Mesenchymal stem cell (in vitro differentiated cells and primary cell): ENCODE data around the gene SCAF11.

Source experiments
- DNase-seq: peaks from one replicate; pipeline ENCODE4 v3.0.0-alpha.2; 2013
- H2AFZ ChIP-seq: one replicate; pipeline ENCODE4 v1.6.1; 2013; ENCODE audit warnings: low read depth, mild to moderate bottlenecking, control low read depth, inconsistent platforms, low read length, moderate library complexity
- H2AK5ac ChIP-seq: 2 replicates; pipeline ENCODE4 v1.6.1; 2013; ENCODE audit warnings: low read length, moderate library complexity, mild to moderate bottlenecking, inconsistent platforms; ENCODE audit not compliant: severe bottlenecking
- H2BK120ac ChIP-seq: one replicate; pipeline ENCODE4 v1.6.1; 2013; ENCODE audit warnings: low read depth, mild to moderate bottlenecking, inconsistent platforms, low read length, moderate library complexity
- H2BK12ac ChIP-seq, 2 experiments: one replicate each; pipeline ENCODE4 v1.6.1; 2013; ENCODE audit warnings: inconsistent platforms in 2 of 2, low read length in 2 of 2, mild to moderate bottlenecking in 2 of 2, moderate library complexity in 2 of 2, control low read depth in 1 of 2
- H2BK15ac ChIP-seq: one replicate; pipeline ENCODE4 v1.6.1; 2013; ENCODE audit warnings: mild to moderate bottlenecking, low read depth, inconsistent platforms; ENCODE audit not compliant: poor library complexity, severe bottlenecking
- H2BK5ac ChIP-seq: 2 replicates; pipeline ENCODE4 v1.6.1; 2013; ENCODE audit warnings: low read depth, mild to moderate bottlenecking, low read length, control low read depth, inconsistent platforms; ENCODE audit not compliant: poor library complexity, severe bottlenecking
- H3K14ac ChIP-seq, 2 experiments: one replicate each; pipeline ENCODE4 v1.6.1; 2013; ENCODE audit warnings: inconsistent platforms in 2 of 2, low read length in 2 of 2, control low read depth in 1 of 2, mild to moderate bottlenecking in 1 of 2, moderate library complexity in 1 of 2
- H3K18ac ChIP-seq, 2 experiments: one replicate each; pipeline ENCODE4 v1.6.1; 2013; ENCODE audit warnings: inconsistent platforms in 2 of 2, low read length in 2 of 2, control low read depth in 1 of 2, low read depth in 1 of 2, mild to moderate bottlenecking in 1 of 2
- H3K23ac ChIP-seq, 2 experiments: one replicate each; pipeline ENCODE4 v1.6.1; 2013; ENCODE audit warnings: inconsistent platforms in 2 of 2, low read length in 2 of 2, mild to moderate bottlenecking in 2 of 2, moderate library complexity in 2 of 2, control low read depth in 1 of 2
- H3K27ac ChIP-seq: 2 replicates; pipeline ENCODE4 v1.5.1; 2013; ENCODE audit warnings: mild to moderate bottlenecking, moderate library complexity, low read length, control low read depth, inconsistent platforms; ENCODE audit not compliant: poor library complexity, severe bottlenecking
- H3K27me3 ChIP-seq, 2 experiments: 2 replicates each; pipeline versions ENCODE4 v1.6.1 to v1.7.0; 2013; ENCODE audit warnings: low read length in 2 of 2, mild to moderate bottlenecking in 2 of 2, moderate library complexity in 2 of 2, control low read depth in 1 of 2, inconsistent platforms in 1 of 2; ENCODE audit not compliant: control insufficient read depth in 1 of 2, insufficient read depth in 1 of 2
- H3K36me3 ChIP-seq, 2 experiments: 2 replicates each; pipeline versions ENCODE4 v1.6.1 to v1.7.0; 2013; ENCODE audit warnings: low read length in 2 of 2, control low read depth in 1 of 2, inconsistent platforms in 1 of 2, low read depth in 1 of 2, mild to moderate bottlenecking in 1 of 2; ENCODE audit not compliant: insufficient read depth in 2 of 2, control insufficient read depth in 1 of 2
- H3K4ac ChIP-seq, 2 experiments: one replicate each; pipeline ENCODE4 v1.6.1; 2013; ENCODE audit warnings: inconsistent platforms in 2 of 2, low read length in 2 of 2, mild to moderate bottlenecking in 2 of 2, moderate library complexity in 2 of 2, control low read depth in 1 of 2, low read depth in 1 of 2
- H3K4me1 ChIP-seq: 2 replicates; pipeline ENCODE4 v1.6.1; 2013; ENCODE audit warnings: low read depth, low read length, control low read depth; ENCODE audit not compliant: control insufficient read depth, insufficient read depth
- H3K4me2 ChIP-seq: 2 replicates; pipeline ENCODE4 v1.6.1; 2013; ENCODE audit warnings: low read length, mild to moderate bottlenecking, inconsistent platforms; ENCODE audit not compliant: poor library complexity, severe bottlenecking
- H3K4me3 ChIP-seq, 2 experiments: 2 replicates each; pipeline versions ENCODE4 v1.5.1 to v1.7.0; 2013; ENCODE audit warnings: low read length in 2 of 2, mild to moderate bottlenecking in 2 of 2, control low read depth in 1 of 2, low read depth in 1 of 2; ENCODE audit not compliant: insufficient read depth in 1 of 2
- H3K79me1 ChIP-seq: replicated peaks from 2 replicates; pipeline ENCODE4 v1.6.1; 2013; ENCODE audit warnings: mild to moderate bottlenecking, control low read depth, low read length, inconsistent platforms; ENCODE audit not compliant: poor library complexity, severe bottlenecking
- H3K9ac ChIP-seq: 2 replicates; pipeline ENCODE4 v1.7.0; 2013; ENCODE audit warnings: mild to moderate bottlenecking, low read length, moderate library complexity
- H3K9me3 ChIP-seq: 2 replicates; pipeline ENCODE4 v1.7.0; 2013; ENCODE audit warnings: mild to moderate bottlenecking, low read length; ENCODE audit not compliant: control insufficient read depth
- H4K8ac ChIP-seq: one replicate; pipeline ENCODE4 v1.6.1; 2013; ENCODE audit warnings: inconsistent platforms, mild to moderate bottlenecking, low read length, moderate library complexity
- H4K91ac ChIP-seq: one replicate; pipeline ENCODE4 v1.6.1; 2013; ENCODE audit warnings: mild to moderate bottlenecking, low read length, inconsistent platforms
- WGBS: methylation state at CpG from one replicate; pipeline ENCODE4 v1.1.7; 2013; ENCODE audit warnings: mixed read lengths; 5-methylcytosine and 5-hydroxymethylcytosine counted together

SCAF11 gene

GRCh38 chr12:45939759-45940158 is 50.6 kb downstream of the SCAF11 start:
- no peak overlapping the region for H3K14ac ChIP-seq
- H3K4me1 ChIP-seq: no peaks in the 10 kb centered on the region
- no peak overlapping the region for H3K4me2 ChIP-seq
- no peak overlapping the region for H3K18ac ChIP-seq
- no peak overlapping the region for H3K9ac ChIP-seq
- no peak overlapping the region for H2BK15ac ChIP-seq
- no peak overlapping the region for H3K23ac ChIP-seq
- H2BK120ac ChIP-seq: no peak overlapping the region
- no peak overlapping the region for H2AFZ ChIP-seq
- 83% methylated on average over 1 of the region's 2 CpGs for WGBS
- no peak overlapping the region for H2BK5ac ChIP-seq
- no peak overlapping the region for H3K4me3 ChIP-seq
- no peaks in the 10 kb centered on the region for H3K9me3 ChIP-seq
- no peak overlapping the region for H2BK12ac ChIP-seq
- H3K27me3 ChIP-seq: no peaks in the 10 kb centered on the region
- DNase-seq: peak; percentile 22
- H3K79me1 ChIP-seq: peaks cover 16% of the 10 kb centered on the region
- no peak overlapping the region for H3K27ac ChIP-seq
- H3K4ac ChIP-seq: no peak overlapping the region
- H4K91ac ChIP-seq: no peak overlapping the region
- H4K8ac ChIP-seq: no peak overlapping the region
- H2AK5ac ChIP-seq: no peak overlapping the region
- peaks cover 5 to 71% of the 10 kb centered on the region in 2 experiments for H3K36me3 ChIP-seq

GRCh38 chr12:45938566-45938965 is 51.8 kb downstream of the SCAF11 start:
- no peak overlapping the region for H3K23ac ChIP-seq
- H2AK5ac ChIP-seq: no peak overlapping the region
- H2AFZ ChIP-seq: no peak overlapping the region
- WGBS: 92% methylated on average over 2 of the region's 2 CpGs
- no peaks in the 10 kb centered on the region for H3K4me1 ChIP-seq
- H2BK12ac ChIP-seq: no peak overlapping the region
- H3K18ac ChIP-seq: no peak overlapping the region
- no peak overlapping the region for H3K9ac ChIP-seq
- no peak for DNase-seq
- no peak overlapping the region for H4K91ac ChIP-seq
- no peak overlapping the region for H3K4me2 ChIP-seq
- no peaks in the 10 kb centered on the region for H3K9me3 ChIP-seq
- no peak overlapping the region for H3K14ac ChIP-seq
- no peak overlapping the region for H3K4ac ChIP-seq
- no peak overlapping the region for H3K27ac ChIP-seq
- H3K27me3 ChIP-seq: no peaks in the 10 kb centered on the region
- H2BK5ac ChIP-seq: no peak overlapping the region
- no peak overlapping the region for H2BK120ac ChIP-seq
- no peak overlapping the region for H4K8ac ChIP-seq
- no peak overlapping the region for H2BK15ac ChIP-seq
- no peak overlapping the region for H3K4me3 ChIP-seq
- peaks cover 17% of the 10 kb centered on the region for H3K79me1 ChIP-seq
- peaks cover 5 to 71% of the 10 kb centered on the region in 2 experiments for H3K36me3 ChIP-seq

GRCh38 chr12:45934956-45935355 is 55.4 kb downstream of the SCAF11 start:
- H3K27me3 ChIP-seq: no peaks in the 10 kb centered on the region
- H2BK5ac ChIP-seq: no peak overlapping the region
- no peak overlapping the region for H3K27ac ChIP-seq
- H2AK5ac ChIP-seq: no peak overlapping the region
- no peak overlapping the region for H3K4me3 ChIP-seq
- no peak overlapping the region for H2BK120ac ChIP-seq
- no peak overlapping the region for H3K4ac ChIP-seq
- H4K91ac ChIP-seq: no peak overlapping the region
- H3K79me1 ChIP-seq: peaks cover 12% of the 10 kb centered on the region
- H2BK12ac ChIP-seq: no peak overlapping the region
- H3K18ac ChIP-seq: no peak overlapping the region
- no peak overlapping the region for H2BK15ac ChIP-seq
- H4K8ac ChIP-seq: no peak overlapping the region
- H3K9me3 ChIP-seq: no peaks in the 10 kb centered on the region
- H3K14ac ChIP-seq: no peak overlapping the region
- H2AFZ ChIP-seq: no peak overlapping the region
- DNase-seq: no peak
- no peak overlapping the region for H3K23ac ChIP-seq
- H3K9ac ChIP-seq: no peak overlapping the region
- WGBS: 55% methylated on average over 1 of the region's 1 CpG
- no peaks in the 10 kb centered on the region for H3K4me1 ChIP-seq
- no peak overlapping the region for H3K4me2 ChIP-seq
- peaks cover 2 to 71% of the 10 kb centered on the region in 2 experiments for H3K36me3 ChIP-seq

GRCh38 chr12:45933504-45933903 is 56.9 kb downstream of the SCAF11 start:
- Histone ChIP-seq H3K18ac (no peak overlapping the region), H3K9ac (no peak overlapping the region), H2AK5ac (no peak overlapping the region), H3K4ac (no peak overlapping the region), H3K14ac (no peak overlapping the region), H2BK15ac (no peak overlapping the region), H3K4me3 (no peak overlapping the region), H2BK12ac (no peak overlapping the region), H3K27me3 (no peaks in the 10 kb centered on the region), H3K4me2 (no peak overlapping the region), H2AFZ (no peak overlapping the region), H3K9me3 (no peaks in the 10 kb centered on the region), H3K27ac (no peak overlapping the region), H4K8ac (no peak overlapping the region), H3K4me1 (no peaks in the 10 kb centered on the region), H3K36me3 (peaks cover 3 to 74% of the 10 kb centered on the region in 2 experiments), H3K79me1 (peaks cover 12% of the 10 kb centered on the region), H2BK120ac (no peak overlapping the region), H3K23ac (no peak overlapping the region), H4K91ac (no peak overlapping the region), H2BK5ac (no peak overlapping the region)
- no peak for DNase-seq
- 100% methylated on average over 2 of the region's 2 CpGs for WGBS
